ENCODE data around the gene DOCK2. TPM values are rescaled to one million over a fixed set of nuclear protein-coding genes. Genes with fewer than 3 reads are reported as not detected.

DOCK2 gene
- total and polyA plus RNA-seq, 2 donors (not counting 1 experiment from before 2014, with no cell fraction given) = 112 to 330 TPM

DNA sequence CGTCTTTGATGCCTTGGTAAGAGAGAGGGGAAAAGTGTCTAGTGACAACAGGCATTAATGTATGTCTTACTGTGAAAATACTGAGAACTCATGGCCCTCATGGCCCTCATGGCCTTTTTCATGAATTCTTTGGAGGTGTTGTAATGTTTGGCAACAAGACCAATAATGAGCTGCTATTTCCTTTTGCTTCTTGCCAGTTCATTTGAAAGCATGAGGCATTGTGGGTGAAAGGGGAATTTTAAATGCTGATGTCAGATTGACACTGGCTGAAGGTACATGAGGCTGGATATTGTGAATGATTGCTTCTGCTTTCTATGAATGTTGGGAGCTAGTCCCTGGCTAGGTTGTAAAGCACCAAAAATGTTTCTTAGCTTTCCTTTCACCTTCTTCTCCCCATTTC is 79.2 kb downstream of the DOCK2 start:
- H3K27ac ChIP-seq (ENCODE audit: low read length in 2 of 2) = no peak overlapping the region
- peaks cover 3% of the 10 kb centered on the region for H3K9me3 Mint-ChIP-seq (ENCODE audit: insufficient read depth)
- ChIA-PET CTCF (no interaction called here), POLR2A (no interaction called here)
- DNase-seq = no peak
- H3K4me3 Mint-ChIP-seq = no peak overlapping the region
- no peak overlapping the region for H3K27ac Mint-ChIP-seq
- no peak overlapping the region for H2AFZ ChIP-seq (ENCODE audit: insufficient read depth, low read depth, low read length, poor library complexity, severe bottlenecking)
- no peak overlapping the region for H3K9ac ChIP-seq (ENCODE audit: low read length)
- no peak overlapping the region for H3K4me3 ChIP-seq (ENCODE audit: control extremely low read depth in 1 of 5, extremely low read depth in 1 of 5, insufficient read depth in 1 of 5, low read depth in 2 of 5, low read length in 4 of 5)
- H3K27me3 ChIP-seq (replicated peaks in 1 of 4; ENCODE audit: control extremely low read depth in 1 of 4, control insufficient read depth in 3 of 4, insufficient read depth in 4 of 4, low read length in 3 of 4) = no peaks in the 10 kb centered on the region
- no peaks in the 10 kb centered on the region for H3K9me3 ChIP-seq (ENCODE audit: control extremely low read depth in 1 of 3, control insufficient read depth in 2 of 3, insufficient read depth in 1 of 3, low read length in 2 of 3)
- H3K79me2 ChIP-seq (ENCODE audit: control insufficient read depth, insufficient read depth, low read length) = peaks cover 25% of the 10 kb centered on the region
- intact Hi-C loops (cut with micrococcal nuclease) = no loop called here
- no peaks in the 10 kb centered on the region for H4K20me1 ChIP-seq (ENCODE audit: control insufficient read depth, insufficient read depth, low read length, poor library complexity, severe bottlenecking)
- no peaks in the 10 kb centered on the region for H3K4me1 ChIP-seq (ENCODE audit: control insufficient read depth in 2 of 2, insufficient read depth in 2 of 2, low read length in 2 of 2)
- peaks cover 39 to 100% of the 10 kb centered on the region in 2 experiments for H3K36me3 ChIP-seq (replicated peaks in 1 of 2; ENCODE audit: control extremely low read depth in 1 of 2, control insufficient read depth in 1 of 2, extremely low read depth in 1 of 2, insufficient read depth in 2 of 2, low read length in 1 of 2)
- H3K27me3 Mint-ChIP-seq = no peaks in the 10 kb centered on the region
- no peak overlapping the region for H3K4me2 ChIP-seq (replicated peaks; ENCODE audit: low read depth, low read length, poor library complexity, severe bottlenecking)
- no peaks in the 10 kb centered on the region for H3K4me1 Mint-ChIP-seq
- 100% methylated on average over 1 of the region's 1 CpG for WGBS (ENCODE audit: insufficient coverage)
- TF ChIP-seq, protein P1, sequence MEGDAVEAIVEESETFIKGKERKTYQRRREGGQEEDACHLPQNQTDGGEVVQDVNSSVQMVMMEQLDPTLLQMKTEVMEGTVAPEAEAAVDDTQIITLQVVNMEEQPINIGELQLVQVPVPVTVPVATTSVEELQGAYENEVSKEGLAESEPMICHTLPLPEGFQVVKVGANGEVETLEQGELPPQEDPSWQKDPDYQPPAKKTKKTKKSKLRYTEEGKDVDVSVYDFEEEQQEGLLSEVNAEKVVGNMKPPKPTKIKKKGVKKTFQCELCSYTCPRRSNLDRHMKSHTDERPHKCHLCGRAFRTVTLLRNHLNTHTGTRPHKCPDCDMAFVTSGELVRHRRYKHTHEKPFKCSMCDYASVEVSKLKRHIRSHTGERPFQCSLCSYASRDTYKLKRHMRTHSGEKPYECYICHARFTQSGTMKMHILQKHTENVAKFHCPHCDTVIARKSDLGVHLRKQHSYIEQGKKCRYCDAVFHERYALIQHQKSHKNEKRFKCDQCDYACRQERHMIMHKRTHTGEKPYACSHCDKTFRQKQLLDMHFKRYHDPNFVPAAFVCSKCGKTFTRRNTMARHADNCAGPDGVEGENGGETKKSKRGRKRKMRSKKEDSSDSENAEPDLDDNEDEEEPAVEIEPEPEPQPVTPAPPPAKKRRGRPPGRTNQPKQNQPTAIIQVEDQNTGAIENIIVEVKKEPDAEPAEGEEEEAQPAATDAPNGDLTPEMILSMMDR (IDR thresholded peaks at IDR 0.05) = no peak
- no peak for ATAC-seq (ENCODE audit: low read depth)

DNA sequence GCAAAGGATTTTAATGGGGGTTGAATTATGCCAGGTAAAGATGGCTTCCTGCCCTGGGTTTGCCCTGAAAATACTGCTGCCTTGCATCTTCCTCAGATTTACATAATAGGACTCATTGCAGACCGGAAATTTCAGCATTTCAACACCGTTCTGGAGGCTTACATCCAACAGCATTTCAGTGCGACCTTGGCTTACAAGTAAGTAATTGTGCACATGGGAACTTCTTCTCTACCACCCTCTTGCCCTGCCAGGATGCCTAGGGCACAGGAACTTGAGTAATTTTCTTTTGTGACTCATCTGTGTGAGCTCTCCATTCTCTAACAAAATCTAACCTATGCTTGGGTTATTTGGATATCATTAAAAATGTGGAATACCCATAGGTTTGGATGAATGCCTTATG is 80.2 kb downstream of the DOCK2 start:
- Histone ChIP-seq H3K4me3 (ENCODE audit: control extremely low read depth in 1 of 5, extremely low read depth in 1 of 5, insufficient read depth in 1 of 5, low read depth in 2 of 5, low read length in 4 of 5) (no peak overlapping the region), H3K27me3 (replicated peaks in 1 of 4; ENCODE audit: control extremely low read depth in 1 of 4, control insufficient read depth in 3 of 4, insufficient read depth in 4 of 4, low read length in 3 of 4) (no peaks in the 10 kb centered on the region), H4K20me1 (ENCODE audit: control insufficient read depth, insufficient read depth, low read length, poor library complexity, severe bottlenecking) (peaks cover 4% of the 10 kb centered on the region), H3K9me3 (ENCODE audit: control extremely low read depth in 1 of 3, control insufficient read depth in 2 of 3, insufficient read depth in 1 of 3, low read length in 2 of 3) (no peaks in the 10 kb centered on the region), H2AFZ (ENCODE audit: insufficient read depth, low read depth, low read length, poor library complexity, severe bottlenecking) (no peak overlapping the region), H3K4me1 (ENCODE audit: control insufficient read depth in 2 of 2, insufficient read depth in 2 of 2, low read length in 2 of 2) (no peaks in the 10 kb centered on the region), H3K36me3 (replicated peaks in 1 of 2; ENCODE audit: control extremely low read depth in 1 of 2, control insufficient read depth in 1 of 2, extremely low read depth in 1 of 2, insufficient read depth in 2 of 2, low read length in 1 of 2) (peaks cover 49 to 100% of the 10 kb centered on the region in 2 experiments), H3K79me2 (ENCODE audit: control insufficient read depth, insufficient read depth, low read length) (peaks cover 25% of the 10 kb centered on the region), H3K4me2 (replicated peaks; ENCODE audit: low read depth, low read length, poor library complexity, severe bottlenecking) (no peak overlapping the region), H3K9ac (ENCODE audit: low read length) (no peak overlapping the region), H3K27ac (ENCODE audit: low read length in 2 of 2) (no peak overlapping the region)
- no peak for DNase-seq
- 97% methylated on average over 3 of the region's 3 CpGs for WGBS (ENCODE audit: insufficient coverage)
- intact Hi-C loops (cut with micrococcal nuclease) = no loop called here
- no peak for TF ChIP-seq EZH2 (IDR thresholded peaks at IDR 0.05; ENCODE audit: borderline replicate concordance, insufficient read depth, low read depth, low read length, poor library complexity, severe bottlenecking)
- TF ChIP-seq, protein P1 (IDR thresholded peaks at IDR 0.05) = no peak
- Mint-ChIP-seq H3K27me3 (no peaks in the 10 kb centered on the region), H3K4me1 (no peaks in the 10 kb centered on the region), H3K27ac (no peak overlapping the region), H3K4me3 (no peak overlapping the region), H3K9me3 (ENCODE audit: insufficient read depth) (peaks cover 3% of the 10 kb centered on the region)
- ChIA-PET POLR2A (no interaction called here), CTCF (no interaction called here)
- no peak for ATAC-seq (ENCODE audit: low read depth)
